Measurements from ENCODE around the gene CLK2.

GRCh38 chr1:155272466-155273342, 600 bp downstream of the CLK2 start:
- no peak for TF ChIP-seq POLR2A (IDR thresholded peaks at IDR 0.05; ENCODE audit: low read length)
- no peak for TF ChIP-seq GATA1 (IDR thresholded peaks at IDR 0.05; ENCODE audit: low read depth, low read length)

All from erythroblast (primary cell).